Suprapubic skin (tissue), 4 donors: ENCODE results near the gene ZNF593. TPM values are rescaled to one million over a fixed set of nuclear protein-coding genes. Genes with fewer than 3 reads are reported as not detected.

ENCODE experiments used
- DNase-seq, 2 donors: peaks; one replicate each; pipeline ENCODE4 v3.0.0-alpha.2; 2019; ENCODE audit warnings: low spot score in 2 of 2
- H3K27ac ChIP-seq: fragments of 200-600 bp; sonication (generic); one replicate; pipeline ENCODE4 v1.5.1; 2019
- H3K27me3 ChIP-seq: fragments of 200-600 bp; sonication (generic); one replicate; pipeline ENCODE4 v1.5.1; 2019
- H3K36me3 ChIP-seq: fragments of 200-600 bp; sonication (generic); one replicate; pipeline ENCODE4 v1.5.1; 2019
- H3K4me1 ChIP-seq: fragments of 200-600 bp; sonication (generic); one replicate; pipeline ENCODE4 v1.5.1; 2019
- H3K4me3 ChIP-seq: fragments of 200-600 bp; sonication (generic); one replicate; pipeline ENCODE4 v1.5.1; 2019; ENCODE audit warnings: mild to moderate bottlenecking
- H3K9me3 ChIP-seq: fragments of 200-600 bp; sonication (generic); one replicate; pipeline ENCODE4 v1.5.1; 2019
- EP300 ChIP-seq: sonication (generic); formaldehyde crosslinking; IDR thresholded peaks from one replicate; pipeline ENCODE4 v1.6.1; 2017; ENCODE audit warnings: antibody characterized with exemption
- POLR2A ChIP-seq, 2 donors: fragments of 450-650 bp; IDR thresholded peaks; one replicate each; pipeline ENCODE4 v1.6.1; 2017; ENCODE audit warnings: antibody characterized with exemption in 2 of 2, mild to moderate bottlenecking in 2 of 2, moderate library complexity in 2 of 2
- POLR2AphosphoS5 ChIP-seq, 3 donors: sonication (generic); formaldehyde crosslinking; IDR thresholded peaks; one replicate each; pipeline ENCODE4 v1.6.1; 2017; ENCODE audit warnings: antibody characterized with exemption in 3 of 3
- WGBS: methylation state at CpG from one replicate; pipeline ENCODE4 v1.1.5; 2018; 5-methylcytosine and 5-hydroxymethylcytosine counted together
- total RNA-seq, 4 donors: library from RNA; depleted of rRNA; stranded (reverse); fragments of >200 nt; gene quantifications; one replicate each; pipeline ENCODE4 v1.1.0, GENCODE V29; 2016
- TF ChIP-seq, protein P1 (sequence below), 2 donors: fragments of 200-600 bp in 1 of 2; fragments of 450-650 bp in 1 of 2; sonication (generic) in 1 of 2; IDR thresholded peaks; one replicate each; pipeline ENCODE4 v1.5.1; 2016 to 2019; ENCODE audit warnings: antibody characterized with exemption in 2 of 2, mild to moderate bottlenecking in 1 of 2, moderate library complexity in 1 of 2

ZNF593 gene
- total RNA-seq, result 10 to 100 TPM; 15.3 to 53.4 (median 28.3) TPM

DNA sequence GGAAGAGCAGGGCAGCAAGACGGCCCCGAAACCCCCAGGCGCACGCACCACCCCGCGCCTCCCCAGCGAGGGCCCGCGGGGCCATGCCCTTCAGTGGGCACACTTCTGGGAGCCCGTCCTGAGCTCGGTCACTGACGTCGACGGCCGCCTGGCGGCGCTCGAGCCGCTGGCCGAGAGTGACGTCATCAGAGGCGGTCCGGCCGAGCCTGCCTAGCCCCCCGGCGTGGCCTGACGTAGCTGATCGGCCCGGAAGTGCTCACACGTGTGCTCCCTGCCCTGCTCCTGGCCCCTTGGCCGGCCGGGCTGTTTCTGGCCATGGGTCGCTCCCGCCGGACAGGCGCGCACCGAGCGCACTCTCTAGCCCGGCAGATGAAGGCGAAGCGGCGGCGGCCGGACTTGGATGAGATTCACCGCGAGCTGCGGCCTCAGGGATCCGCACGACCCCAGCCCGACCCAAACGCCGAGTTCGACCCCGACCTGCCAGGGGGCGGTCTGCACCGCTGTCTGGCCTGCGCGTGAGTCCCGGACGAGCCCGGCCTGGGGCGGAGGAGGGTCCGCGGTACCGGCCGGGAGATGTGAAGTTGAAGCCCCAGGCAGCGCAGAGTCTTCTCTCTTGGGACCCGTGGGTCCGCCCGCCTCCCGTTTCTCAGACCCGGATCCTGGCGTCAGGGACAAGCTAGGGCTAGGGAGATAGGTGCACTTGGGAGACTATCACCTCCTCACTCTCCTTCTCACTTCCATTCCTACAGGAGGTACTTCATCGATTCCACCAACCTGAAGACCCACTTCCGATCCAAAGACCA is at the start of gene ZNF593:
ZNF593 (plus strand) TSS at position 240 of the 803 bp plus-strand sequence; CDS start at position 316, 76 bp downstream.
- Histone ChIP-seq H3K36me3 (peaks cover 3% of the 10 kb centered on the region), H3K27ac (peak within 1 kb of the TSS; percentile 4), H3K4me1 (peaks cover 18% of the 10 kb centered on the region), H3K9me3 (no peaks in the 10 kb centered on the region), H3K4me3 (peak within 1 kb of the TSS; percentile 90), H3K27me3 (no peaks in the 10 kb centered on the region)
- peak; percentile 93 to 95 for DNase-seq
- TF ChIP-seq POLR2AphosphoS5 (IDR thresholded peaks at IDR 0.05) (peak in 2 of 3 donors; percentile 60 to 67), EP300 (no peak), POLR2A (IDR thresholded peaks at IDR 0.05) (no peak)
- TF ChIP-seq, protein P1, sequence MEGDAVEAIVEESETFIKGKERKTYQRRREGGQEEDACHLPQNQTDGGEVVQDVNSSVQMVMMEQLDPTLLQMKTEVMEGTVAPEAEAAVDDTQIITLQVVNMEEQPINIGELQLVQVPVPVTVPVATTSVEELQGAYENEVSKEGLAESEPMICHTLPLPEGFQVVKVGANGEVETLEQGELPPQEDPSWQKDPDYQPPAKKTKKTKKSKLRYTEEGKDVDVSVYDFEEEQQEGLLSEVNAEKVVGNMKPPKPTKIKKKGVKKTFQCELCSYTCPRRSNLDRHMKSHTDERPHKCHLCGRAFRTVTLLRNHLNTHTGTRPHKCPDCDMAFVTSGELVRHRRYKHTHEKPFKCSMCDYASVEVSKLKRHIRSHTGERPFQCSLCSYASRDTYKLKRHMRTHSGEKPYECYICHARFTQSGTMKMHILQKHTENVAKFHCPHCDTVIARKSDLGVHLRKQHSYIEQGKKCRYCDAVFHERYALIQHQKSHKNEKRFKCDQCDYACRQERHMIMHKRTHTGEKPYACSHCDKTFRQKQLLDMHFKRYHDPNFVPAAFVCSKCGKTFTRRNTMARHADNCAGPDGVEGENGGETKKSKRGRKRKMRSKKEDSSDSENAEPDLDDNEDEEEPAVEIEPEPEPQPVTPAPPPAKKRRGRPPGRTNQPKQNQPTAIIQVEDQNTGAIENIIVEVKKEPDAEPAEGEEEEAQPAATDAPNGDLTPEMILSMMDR (IDR thresholded peaks at IDR 0.05), result peak; percentile 86 to 92
- WGBS, result 1% methylated on average over 62 of the region's 76 CpGs

DNA sequence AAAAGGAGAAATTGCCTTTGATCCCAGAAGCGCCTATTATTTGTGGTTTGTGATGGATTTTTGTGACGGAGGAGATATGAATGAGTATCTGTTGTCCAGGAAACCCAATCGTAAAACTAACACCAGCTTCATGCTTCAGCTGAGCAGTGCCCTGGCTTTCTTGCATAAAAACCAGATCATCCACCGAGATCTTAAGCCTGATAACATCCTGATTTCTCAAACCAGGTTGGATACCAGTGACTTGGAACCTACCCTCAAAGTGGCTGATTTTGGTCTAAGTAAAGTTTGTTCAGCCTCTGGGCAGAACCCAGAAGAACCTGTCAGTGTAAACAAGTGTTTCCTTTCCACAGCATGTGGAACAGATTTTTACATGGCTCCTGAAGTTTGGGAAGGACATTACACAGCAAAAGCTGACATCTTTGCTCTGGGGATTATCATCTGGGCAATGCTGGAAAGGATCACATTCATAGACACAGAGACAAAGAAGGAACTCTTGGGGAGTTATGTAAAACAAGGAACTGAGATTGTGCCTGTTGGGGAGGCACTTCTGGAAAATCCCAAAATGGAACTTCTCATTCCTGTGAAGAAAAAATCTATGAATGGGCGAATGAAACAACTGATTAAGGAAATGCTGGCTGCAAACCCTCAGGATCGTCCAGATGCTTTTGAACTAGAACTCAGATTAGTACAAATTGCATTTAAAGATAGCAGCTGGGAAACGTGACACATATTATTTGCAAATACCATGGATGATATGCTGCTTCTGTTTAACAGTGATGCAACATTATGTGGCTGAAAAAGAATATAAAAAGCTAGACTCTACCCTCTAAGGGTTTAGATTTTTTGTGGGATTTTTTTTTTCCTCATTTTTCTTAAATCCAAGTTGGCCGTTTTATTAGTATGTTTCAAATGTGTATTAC is 47.6 kb upstream of the ZNF593 start:
- H3K36me3 ChIP-seq, result peaks cover 20% of the 10 kb centered on the region
- H3K4me1 ChIP-seq, result peaks cover 53% of the 10 kb centered on the region
- H3K27ac ChIP-seq, result peak overlapping the region; percentile 25

DNA sequence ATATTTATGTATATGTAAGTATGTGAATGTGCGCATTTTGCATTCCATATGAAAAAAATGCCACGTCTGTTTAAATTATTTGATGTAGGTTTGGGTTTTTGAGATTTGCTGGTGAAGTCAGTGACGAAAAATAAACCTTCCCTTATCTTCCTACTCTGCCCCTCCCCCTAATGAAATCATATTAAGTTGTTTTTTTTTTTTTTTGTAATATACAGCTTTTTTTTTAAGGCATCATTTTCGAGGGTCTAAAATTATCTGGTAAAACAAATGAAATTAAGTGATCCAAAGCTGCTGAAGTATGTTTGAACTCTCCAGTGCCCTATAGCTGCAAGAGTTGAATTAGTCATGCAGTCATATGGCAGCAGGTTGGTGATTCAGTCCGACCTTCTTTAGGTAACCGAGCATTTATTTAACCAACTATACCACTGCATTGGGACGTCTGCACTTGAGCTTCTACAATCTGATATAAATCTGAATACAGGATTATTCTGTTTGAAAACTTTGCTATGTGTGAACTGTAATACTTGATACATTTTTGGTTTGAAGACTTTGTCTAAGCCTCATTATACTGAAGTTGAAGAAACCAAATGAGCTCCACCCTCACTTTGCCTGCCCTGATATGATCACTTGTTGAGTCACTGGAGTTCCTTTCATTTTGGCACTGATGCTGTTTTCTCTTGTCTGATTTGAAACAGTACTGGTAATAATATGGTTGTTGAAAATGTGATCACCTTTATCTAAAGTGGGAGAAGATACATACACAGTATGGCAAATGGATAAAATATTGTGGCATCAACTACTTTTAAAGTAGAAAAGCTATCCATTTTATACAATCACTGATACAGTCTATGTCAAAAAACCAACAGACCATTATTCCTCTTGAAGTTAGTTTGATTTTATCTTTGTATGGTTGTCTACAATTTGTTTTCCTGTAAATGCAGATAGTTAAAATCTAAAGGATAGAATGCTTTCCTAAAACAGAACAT is 46.4 kb upstream of the ZNF593 start:
- Histone ChIP-seq H3K9me3 (no peaks in the 10 kb centered on the region), H3K27me3 (no peaks in the 10 kb centered on the region), H3K4me3 (no peak overlapping the region), H3K27ac (peak overlapping the region; percentile 43), H3K4me1 (peaks cover 65% of the 10 kb centered on the region), H3K36me3 (peaks cover 12% of the 10 kb centered on the region)
- no peak for TF ChIP-seq POLR2AphosphoS5 (IDR thresholded peaks at IDR 0.05)
- TF ChIP-seq EP300, result no peak
- TF ChIP-seq, protein P1 (IDR thresholded peaks at IDR 0.05), result no peak
- no peak for TF ChIP-seq POLR2A (IDR thresholded peaks at IDR 0.05)
- WGBS, result 73% methylated on average over 7 of the region's 7 CpGs
- DNase-seq, result no peak

More for the DNA sequence above, 47.6 kb upstream of the ZNF593 start:
- H3K9me3 ChIP-seq, result no peaks in the 10 kb centered on the region
- no peaks in the 10 kb centered on the region for H3K27me3 ChIP-seq
- no peak for DNase-seq
- TF ChIP-seq, protein P1 (IDR thresholded peaks at IDR 0.05), result no peak
- no peak for TF ChIP-seq EP300
- TF ChIP-seq POLR2AphosphoS5 (IDR thresholded peaks at IDR 0.05), result no peak
- TF ChIP-seq POLR2A (IDR thresholded peaks at IDR 0.05), result no peak
- H3K4me3 ChIP-seq, result no peak overlapping the region
- 50% methylated on average over 8 of the region's 8 CpGs for WGBS

DNA sequence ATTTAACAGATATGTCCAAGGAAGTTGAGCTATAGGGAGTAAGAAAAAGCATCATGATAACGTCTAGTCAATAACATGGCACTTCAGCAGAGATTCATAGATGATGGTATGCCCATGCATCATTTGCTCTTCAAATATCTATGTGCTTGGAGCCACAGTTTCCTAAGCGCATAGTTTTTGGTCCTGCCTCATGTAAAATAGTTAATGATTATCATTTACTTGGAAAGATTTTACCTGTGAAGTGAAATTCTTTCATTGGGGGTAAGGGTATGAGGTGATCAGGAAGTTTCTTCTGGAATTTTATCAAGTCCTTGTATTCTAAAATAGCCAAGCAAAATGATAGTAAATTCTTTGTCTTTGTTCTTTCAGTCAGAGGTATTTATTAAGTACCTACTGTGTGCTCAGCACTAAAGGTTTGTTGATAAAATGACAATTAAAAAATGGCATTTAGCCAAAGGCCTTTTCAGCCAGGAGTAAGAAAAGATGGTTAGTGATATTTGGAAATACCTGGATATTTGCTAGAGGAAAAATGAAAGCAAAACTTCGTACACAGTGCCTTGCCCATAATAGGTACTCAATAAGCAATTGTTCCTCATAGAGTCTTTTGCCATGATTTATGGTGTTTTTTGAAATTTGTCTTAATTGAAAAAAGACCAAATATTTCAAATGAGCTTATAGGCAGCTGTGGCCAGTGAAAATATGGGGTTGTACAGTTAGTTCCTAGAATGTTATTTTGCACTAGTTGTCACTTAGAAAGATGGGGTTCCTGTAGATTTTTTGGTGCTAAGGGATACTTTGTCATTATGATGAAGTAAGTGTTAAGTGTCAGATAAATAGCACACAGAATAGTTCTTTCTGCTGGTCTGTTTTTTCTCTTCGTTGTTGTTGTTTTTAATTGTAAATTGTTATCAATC is 45.0 kb upstream of the ZNF593 start:
- TF ChIP-seq POLR2AphosphoS5 (IDR thresholded peaks at IDR 0.05) (no peak), POLR2A (IDR thresholded peaks at IDR 0.05) (no peak), EP300 (no peak)
- TF ChIP-seq, protein P1 (IDR thresholded peaks at IDR 0.05), result no peak
- no peak overlapping the region for H3K4me3 ChIP-seq
- H3K4me1 ChIP-seq, result peaks cover 65% of the 10 kb centered on the region
- H3K36me3 ChIP-seq, result peaks cover under 1% of the 10 kb centered on the region
- WGBS, result 77% methylated on average over 4 of the region's 4 CpGs
- H3K27me3 ChIP-seq, result no peaks in the 10 kb centered on the region
- no peaks in the 10 kb centered on the region for H3K9me3 ChIP-seq
- H3K27ac ChIP-seq, result no peak overlapping the region
- DNase-seq, result no peak
